Activated naive CD4-positive, alpha-beta T cell (primary cell): ENCODE results near the gene MYH4.

Experiments
- DNase-seq, 4 experiments: peaks; one replicate each; lab custom pipeline; 2025; lab: John Stamatoyannopoulos, UW

MYH4 gene

DNA sequence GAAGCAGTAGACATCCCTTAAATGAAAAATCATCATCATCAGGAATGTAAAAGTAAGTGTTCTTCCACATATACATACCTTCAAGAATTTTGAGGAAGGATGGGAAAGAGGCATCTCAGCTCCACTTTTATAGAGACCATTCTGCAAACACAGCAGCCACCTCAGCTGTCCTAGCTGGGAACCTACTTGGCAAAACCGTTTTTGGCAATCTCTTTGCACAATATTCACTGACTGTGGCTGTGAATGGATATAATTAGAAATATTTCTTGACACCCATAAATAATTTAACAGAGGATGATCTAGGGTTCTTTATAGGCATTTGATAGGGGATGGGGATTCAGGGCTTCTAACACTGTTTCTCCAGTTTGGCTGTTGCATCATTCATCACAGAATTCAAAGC lies at the start of gene MYH4:
Gene MYH4 (minus strand): TSS at position 101 of the 400 bp plus-strand sequence. CDS start 2,814 bp downstream, outside the sequence.
- DNase-seq, result no peak

DNA sequence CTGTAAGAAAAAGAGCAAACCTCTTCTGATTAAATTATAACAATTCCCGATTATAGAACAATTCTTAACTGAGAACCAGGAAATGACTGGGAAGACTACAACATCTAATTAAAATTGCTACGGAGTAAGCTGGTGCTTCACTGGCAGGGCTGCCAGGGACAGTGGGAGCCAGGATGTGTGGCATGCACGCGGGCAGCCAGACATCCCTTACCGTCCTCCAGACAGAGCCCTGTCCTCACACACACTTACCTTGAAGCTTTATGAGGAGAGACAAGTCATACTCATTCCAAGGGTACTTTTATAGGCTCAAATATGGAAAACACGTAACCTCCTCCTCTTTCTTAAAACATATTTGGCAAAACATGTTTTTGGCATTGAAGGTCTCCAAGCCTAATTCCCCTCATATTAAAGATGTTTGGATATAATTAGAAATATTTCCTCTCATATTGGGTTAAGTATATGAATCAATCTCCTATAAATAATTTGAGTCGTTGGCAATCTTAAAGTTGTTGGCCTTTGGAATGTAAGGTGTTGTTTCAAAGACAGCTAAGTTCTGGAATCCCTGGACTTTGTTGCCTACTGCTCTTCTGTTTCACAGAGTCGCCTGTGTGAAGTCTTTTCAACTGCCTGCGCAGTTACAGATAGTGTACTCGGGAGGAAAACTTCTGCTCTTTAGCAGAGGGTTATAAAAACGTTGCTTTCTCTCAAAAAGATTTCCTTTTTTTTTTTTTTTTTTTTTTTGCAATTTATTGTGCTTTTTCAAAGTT lies 49.1 kb upstream of the MYH4 start, which contains the start of gene MYH1:
Gene MYH1 (minus strand): TSS at position 272 of the 767 bp plus-strand sequence. CDS start 1,900 bp downstream, outside the sequence.
- DNase-seq, result no peak

DNA sequence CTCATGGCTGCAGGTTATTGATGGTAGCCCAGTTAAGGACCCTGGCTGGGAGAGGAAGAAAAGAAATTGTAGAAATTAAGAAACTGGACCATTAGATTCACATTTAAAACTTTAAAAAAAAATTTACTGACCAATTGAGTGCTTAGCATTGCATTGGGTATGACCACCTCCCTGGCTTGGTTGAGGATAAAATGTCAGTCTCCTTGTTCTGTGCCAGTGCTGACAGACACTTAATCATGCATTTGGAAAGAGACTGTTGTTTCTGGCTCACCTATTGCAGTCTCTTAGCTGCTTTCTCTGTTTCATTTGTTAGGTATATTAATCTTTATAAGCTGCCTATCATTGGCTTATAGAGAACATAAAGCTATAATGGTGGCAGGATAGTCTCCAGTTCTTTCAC lies 47.3 kb upstream of the MYH4 start:
- no peak for DNase-seq

DNA sequence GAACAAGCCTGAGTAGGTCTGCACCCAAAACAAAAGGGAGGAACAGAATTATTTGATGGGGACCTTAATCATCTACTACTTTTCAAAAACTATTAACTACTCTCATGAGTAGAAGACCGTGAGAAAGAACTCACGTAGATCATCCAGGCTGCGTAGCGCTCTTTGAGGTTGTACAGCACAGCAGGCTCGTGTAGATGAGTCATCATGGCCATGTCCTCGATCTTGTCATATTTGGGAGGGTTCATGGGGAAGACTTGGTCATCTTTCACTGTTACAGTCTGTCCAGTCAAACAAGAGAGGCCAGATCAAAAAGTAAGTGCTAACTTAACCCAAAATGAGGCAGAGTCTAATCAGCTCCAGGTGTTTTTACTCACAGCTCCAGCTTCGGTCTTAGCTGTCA lies 46.7 kb upstream of the MYH4 start:
- no peak for DNase-seq

DNA sequence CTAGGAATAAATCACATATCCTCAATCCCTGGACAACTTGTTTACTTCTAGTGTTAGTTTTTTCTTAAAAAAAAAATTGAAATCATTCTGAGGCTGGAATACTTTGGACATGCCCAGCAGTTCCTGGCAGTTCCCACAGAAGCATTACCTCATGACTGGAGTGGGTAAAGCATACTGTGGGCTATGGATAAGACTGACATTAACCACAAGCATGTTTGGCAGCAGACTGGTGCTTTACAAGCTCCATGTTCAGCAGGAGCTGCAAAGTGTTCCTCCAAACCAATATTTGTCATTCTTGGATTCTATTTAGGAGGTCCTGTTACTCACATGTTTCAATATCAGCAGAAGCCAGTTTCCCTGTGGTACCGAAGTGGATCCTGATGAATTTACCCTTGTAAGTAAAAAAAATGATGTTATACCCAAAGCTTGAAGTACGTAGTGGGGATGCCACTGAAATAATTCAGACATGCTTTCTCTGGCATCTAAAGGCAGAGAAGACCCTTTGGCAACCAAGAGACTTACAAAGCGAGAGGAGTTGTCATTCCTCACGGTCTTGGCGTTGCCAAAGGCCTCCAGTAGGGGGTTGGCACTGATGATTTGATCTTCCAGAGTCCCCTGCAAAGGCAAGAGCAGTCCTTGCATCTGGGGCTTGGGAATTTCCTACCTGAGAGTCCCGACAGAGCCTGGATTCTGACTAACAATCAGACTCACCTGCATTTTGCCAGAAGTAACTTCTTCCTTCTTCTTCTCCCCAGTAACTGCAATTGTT lies 44.1 kb upstream of the MYH4 start:
- DNase-seq, result no peak

DNA sequence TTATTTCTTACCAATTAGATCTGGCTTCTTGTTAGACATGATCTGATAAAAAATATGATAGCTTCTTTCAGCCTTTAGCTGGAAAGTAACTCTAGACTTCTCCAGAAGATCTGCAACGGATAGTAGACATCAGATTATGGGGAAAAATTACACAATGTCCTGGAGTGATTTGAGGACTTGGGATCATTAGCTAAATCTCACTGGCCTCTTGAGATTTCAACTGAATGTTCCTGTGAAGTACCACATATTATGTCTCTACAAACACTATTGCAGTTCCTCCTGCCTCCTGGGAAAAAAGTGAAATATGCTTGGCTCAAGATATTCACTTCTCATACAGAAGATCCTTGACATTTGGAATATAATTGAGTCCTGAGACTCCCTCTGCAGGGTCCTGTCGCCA lies 43.5 kb upstream of the MYH4 start:
- DNase-seq, result no peak

DNA sequence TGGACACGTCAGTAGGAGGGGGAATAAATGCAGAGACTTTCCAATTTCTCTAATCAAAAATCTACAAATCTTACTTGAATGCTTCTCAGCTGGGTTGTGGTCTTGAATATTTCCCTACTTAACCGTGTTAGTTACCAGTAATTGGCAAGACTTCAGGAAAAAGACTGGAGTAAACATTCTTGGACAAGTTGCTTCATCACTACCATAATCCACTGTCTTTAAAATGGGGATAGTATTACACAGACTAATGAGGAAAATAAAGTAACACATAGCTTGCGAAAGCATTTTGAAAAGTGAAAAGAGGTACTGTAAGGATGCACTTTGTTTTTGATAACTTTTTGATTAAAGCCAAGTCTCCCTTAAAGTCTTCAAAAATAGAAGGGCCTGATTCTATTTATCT lies 30.6 kb upstream of the MYH4 start:
- no peak for DNase-seq

DNA sequence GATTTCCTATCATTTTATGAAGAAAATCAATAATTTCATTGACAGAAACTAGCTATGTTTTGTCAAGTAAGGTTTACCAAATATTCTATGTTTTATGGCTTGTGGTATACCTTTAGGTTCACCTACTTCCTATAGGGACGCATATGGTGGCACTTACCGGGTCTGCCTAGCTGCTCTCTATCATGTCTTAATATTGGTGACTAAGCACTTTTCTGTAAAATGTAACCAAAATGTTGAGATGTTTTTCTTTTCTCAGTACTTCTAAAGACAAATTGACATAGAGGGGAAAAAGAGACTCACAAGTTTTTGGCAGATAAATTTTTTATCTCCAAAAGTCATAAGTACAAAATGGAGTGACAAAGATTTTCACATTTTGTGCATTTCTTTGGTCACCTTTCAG lies 22.6 kb upstream of the MYH4 start:
- DNase-seq, result no peak

DNA sequence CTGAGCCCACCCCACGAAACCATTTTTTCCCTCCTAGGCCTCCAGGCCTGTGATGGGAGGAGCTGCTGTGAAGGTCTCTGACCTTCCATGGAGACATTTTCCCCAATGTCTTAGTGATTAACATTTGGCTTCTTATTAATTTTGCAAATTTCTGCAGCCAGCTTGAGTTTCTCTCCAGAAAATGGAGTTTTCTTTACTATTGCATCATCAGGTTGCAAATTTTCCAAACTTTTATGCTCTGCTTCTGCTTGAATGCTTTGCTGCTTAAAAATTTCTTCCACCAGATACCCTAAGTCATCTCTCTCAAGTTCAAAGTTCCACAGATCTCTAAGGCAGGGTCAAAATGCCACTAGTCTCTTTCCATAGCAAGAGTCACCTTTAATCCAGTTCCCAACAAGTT lies 12.9 kb upstream of the MYH4 start:
- DNase-seq, result no peak

DNA sequence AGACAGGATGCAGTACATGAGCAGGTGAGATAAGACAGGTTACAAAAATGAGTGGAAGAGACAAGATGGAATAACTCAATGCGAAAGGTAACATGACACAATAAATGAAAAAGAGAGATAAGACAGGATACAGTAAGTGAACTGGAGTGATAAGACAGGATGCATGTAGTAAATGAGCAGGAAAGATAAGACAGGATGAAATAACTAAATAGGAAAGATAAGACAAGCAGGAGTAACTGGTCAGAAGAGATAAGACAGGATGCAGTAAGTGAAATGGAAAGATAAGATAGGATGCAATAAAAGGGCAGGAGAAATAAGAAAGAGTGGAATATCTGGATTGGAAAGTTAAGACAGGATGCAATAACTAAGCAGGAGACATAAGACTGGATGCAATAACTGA lies 8.3 kb upstream of the MYH4 start:
- DNase-seq, result no peak

DNA sequence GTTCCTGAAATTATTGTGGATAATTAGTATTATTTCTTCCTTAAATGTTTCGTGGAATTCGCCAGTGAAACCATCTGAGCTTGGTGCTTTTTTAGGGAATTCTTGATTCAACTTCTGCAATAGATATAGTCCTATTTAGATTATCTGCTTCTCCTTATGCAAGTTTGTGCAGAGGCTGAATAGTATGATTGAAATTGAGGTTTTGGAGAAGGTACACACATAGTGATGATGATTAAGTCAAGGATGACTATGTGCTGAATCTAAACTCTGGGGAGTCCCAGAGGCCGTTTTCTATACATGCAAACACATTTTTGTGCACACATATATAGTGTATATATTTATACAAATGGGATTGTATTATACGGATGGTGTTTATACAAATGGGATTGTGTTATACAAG lies 5.2 kb upstream of the MYH4 start:
- no peak for DNase-seq

DNA sequence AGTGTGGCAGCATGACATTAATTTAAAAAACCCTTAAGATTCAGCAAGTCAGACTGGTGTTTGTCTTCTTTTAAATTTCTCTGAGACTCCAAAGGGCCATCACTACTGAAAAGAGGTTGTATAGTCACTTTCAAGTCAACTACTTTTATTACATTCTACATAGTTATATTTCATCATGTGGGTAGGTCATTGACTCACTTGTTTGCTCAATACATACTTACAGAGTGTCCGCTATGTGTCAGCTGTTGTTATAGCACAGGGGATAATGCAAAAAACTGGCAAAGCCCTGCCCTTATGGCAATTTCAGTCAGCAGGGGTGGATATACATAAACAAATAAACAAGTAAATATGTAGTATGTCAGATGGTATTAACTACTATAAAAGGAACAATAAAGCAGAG lies 2.5 kb upstream of the MYH4 start:
- no peak for DNase-seq

DNA sequence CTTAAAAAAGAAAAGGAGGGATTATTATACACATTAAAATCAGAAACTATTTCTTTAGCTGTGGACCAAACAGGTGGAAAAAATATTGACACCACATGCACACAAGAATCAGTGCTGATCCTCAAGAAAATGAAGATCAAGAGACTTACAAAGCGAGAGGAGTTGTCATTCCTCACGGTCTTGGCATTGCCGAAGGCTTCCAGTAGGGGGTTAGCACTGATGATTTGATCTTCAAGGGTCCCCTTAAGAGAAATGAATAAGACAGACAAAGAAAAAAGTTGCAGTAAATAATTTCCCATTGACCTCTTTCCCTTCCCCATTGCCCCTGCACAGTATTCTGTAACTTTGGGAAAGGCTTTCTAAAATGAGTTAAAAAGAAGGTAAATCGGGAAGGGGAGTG lies 6.0 kb downstream of the MYH4 start:
- DNase-seq, result no peak

DNA sequence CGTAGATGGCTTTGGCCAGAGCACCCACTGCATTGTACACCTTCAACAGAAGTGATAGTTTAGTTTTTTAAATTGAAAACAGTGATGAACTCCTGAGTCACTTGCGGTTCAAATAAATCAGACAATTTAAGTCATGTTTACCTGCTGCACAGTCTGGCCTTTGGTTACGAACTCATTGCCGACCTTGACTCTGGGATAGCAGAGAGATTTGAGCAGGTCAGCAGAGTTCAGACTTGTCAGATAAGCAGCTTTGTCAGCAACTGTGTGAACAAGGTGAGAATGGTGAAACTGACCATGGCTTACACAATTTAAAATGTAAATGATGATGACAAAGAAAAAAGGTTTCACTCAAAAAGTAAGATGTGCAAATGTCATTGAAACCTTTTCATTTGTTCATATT lies 9.3 kb downstream of the MYH4 start:
- no peak for DNase-seq

DNA sequence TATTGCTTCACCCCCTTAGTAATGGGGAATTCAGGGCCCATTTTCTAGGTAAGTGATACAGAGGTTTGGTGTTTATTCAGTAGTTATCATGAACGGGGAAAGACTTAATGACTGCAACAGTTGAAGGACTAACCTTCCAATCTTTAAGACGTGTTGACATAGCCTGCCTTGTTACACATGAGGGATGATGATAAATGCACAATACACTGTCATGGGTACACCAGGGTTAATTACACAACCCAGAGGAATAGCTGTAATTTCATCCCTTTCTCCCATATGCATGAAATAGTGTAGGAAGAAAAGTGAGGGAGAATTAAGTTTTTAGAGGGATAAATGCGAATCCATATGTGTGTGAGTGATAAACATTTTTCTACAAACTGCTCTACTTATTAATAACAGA lies 10.7 kb downstream of the MYH4 start:
- DNase-seq, result no peak

DNA sequence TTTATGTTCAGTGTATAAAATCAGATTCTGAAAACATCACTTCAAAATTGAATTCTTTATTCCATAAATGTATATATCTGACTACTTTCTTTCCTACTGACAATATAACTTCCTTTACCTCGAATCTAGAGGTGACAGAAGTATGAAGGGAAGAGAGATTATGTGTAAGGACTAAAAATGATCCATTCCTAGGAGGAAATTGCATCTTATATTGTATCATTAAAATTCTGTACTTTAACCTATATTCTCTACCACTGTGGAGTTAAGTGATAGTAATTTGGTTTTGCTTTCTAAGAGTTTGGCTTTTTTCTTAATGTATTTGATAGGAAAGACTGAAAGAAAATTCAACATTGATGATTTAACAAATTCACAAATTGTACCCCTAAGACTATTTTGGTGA lies 11.4 kb downstream of the MYH4 start:
- no peak for DNase-seq

DNA sequence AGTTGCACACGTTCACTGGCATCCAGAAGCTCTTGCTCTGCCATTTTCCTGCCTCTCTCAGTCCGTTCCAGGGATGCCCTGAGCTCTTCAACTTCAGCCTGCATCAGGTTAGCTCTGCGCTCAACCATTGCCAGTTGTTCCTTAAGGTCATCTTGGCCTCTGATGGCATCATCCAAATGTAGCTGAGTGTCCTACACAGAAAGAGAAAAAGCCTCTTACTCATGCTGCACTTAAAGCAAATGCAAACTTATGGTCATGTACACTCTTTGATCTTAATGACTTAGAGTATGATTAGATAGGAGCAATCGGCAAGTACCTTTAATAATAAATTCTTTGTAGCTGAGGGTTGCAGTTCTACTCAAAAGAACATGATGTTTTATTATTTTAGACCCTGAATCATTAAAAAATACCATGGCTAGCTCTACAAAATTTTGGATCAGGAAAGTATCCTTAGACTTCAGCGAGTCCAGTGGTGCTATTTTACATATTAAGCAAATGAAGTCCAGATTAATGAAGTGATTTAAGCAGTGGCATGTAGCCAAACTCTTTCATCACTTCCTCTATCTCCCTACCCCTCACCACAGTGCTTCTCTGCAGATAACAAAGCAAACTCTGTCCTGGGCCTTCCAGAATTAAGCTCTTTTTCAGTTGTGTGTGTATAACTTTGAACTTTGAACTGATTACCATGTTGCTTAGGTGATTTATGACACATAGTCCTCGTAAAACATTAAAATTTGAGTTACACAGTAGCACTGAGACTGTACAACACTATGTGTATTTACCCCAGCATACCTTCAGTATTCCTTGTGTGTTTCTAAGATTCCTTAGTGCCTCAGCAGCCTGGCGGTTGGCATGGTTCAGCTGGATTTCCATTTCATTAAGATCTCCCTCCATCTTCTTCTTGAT lies 22.1 kb downstream of the MYH4 start:
- DNase-seq, result no peak

DNA sequence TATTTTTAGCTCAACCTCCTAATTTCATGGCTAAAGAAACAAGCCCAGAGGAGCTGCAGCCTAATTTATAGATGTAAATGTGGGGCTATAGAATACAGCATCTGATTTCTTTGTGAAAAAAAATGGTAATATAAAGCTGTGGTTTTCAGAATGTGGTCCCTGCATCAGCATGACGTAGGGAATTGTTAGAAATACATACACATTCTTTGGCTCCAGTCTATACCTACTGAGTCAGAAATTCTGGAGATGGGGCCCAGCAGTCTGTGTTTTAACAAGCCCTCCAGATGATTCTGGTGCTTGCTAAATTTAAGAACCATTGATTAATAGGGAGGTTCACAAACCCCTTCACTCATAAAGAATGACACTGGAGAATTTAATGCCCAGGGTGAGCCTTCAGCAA lies 29.5 kb downstream of the MYH4 start:
- no peak for DNase-seq

DNA sequence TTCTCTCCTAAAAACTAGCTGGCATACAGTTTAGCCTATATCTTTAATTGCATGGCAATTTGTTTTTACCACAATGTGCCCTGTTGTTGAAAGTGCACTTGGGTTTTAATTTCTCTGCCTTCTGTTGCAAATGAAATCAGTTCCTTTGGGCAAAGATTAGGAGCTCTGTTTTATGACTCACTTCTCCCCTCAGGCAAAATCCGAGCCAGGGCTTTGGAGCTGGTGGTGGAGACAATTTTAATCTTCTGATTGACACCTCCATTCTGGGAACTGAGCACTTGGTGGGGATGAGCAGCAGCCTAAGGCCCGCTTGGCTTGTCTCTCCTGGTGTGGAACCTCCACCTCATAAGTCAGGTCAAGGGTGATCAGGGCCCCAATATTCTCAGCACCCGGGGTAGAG lies 34.3 kb downstream of the MYH4 start:
- no peak for DNase-seq

DNA sequence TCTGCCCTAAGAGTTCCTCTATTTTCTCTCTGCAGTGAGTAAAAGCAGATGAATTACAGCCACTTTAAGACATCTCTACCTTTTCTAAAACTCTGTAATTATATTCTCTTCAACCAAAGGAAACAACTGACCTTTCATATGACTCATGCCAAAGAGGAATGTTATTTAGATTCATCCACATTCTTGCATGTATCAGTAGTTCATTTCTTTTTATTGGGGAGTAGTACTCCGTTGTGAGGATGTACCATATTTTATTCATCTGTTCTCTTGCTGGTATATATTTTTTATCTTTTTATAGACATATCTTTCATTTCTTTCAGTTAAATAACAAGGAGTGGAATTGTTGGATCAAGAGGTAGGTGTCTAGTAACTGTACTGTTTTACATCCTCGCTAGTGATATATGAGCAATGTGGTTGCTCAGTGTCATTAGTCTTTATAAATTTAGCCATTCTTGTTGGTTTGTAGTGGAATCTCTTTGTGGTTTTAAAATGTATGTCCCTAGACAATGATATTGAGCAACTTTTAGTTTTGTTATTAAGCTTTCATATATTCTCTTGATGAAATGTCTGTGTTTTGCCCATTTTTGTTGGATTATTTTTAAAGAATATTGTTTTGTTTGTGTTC lies 39.8 kb downstream of the MYH4 start:
- DNase-seq, result no peak

DNA sequence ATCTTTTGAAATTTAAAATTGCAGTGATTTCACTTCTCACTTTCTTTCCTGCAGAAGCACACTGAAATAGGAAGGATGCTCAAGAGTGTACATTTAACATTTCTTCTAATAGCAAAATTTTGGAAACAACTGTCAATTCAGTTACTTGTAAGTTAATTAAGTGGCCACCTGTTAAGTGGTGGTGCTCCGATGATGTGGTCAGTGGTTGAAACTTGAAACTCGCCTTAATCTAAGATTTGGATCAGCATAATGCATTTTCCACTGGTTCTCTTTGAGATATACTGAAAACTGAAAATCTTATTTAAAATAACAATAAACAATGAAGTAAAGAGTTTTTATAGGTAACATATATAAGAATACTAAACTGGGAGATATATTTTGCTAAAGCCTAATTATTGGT lies 40.6 kb downstream of the MYH4 start:
- no peak for DNase-seq
